NK-92 treated with Interleukin-12 subunit alpha and Interleukin-12 subunit beta, amount 100 ng/mL, for 24 hours (cell line): ENCODE results near the gene GSTM3.
"Not testable (repeated sequence)": the region's sequence is repeated elsewhere in the genome, so short reads cannot be mapped to it uniquely, and the experiment has no call there.

ENCODE experiments used
- DNase-seq: peaks from one replicate; lab custom pipeline; 2025; lab: John Stamatoyannopoulos, UW

The GSTM3 gene

DNA sequence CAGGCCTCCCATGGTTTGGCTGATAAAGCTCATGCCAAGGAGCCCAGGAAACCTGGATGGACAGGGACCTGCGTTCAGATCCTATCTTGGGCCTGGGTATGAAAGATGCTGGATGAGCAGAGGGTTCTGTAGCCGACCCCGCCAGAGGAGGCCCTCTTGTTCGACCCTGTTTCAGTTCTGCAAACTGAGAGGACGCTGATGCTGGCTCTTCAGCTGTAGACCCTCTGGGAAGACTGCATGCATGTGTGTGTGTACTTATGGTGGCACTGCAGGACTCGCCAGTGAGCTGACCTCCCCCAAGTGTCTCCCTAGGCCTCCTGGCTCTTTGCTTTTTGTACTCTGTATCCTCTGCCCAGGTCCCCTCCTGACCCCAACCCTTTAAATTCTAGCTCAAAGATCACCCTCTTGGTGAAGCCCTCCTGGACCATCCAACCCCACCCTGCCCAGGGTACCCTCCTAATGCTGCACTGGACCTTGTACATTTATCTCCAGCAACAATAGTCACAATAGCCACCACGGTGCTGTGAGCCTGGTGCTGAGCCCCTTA is 21.3 kb upstream of the GSTM3 start:
- DNase-seq, result no peak

DNA sequence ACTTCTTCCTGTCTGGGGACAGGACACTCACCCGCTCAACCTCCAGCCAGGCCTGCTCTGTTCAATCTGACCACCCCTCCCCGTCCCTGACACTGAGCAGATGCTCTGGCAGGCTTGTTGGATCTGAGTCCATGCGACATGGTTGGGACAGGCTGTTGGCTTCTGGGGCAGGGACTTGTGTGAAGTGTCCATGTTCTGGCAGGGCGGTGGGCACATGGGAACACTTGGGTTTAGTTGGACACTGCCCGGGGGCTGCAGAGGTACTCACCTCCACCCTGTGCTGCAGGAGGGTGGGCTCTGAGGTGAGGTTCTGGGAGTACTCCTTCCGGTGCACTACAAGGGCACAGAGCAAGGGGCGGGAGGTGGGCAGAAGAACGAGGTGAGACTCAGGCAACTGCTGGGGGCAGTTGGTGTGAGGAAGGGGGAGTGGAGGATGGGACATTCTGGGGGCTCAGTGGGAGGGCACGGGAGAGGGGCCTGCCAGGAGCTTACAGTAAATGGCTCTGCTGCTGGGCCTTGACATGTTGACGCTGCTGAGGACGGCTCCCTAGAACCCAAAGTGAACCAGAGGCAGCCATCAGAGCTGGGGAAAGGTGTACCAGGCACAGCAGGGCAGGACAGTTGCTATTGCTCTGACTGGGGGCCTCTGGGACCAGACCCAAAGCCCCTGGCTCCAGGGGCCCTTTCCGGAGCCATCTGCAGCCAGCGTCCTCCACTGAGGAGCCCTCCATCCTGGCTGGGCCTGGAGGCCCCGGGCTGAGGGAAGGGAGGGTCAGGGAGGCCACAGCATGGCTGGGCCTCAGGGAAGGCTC is 20.6 kb upstream of the GSTM3 start:
- no peak for DNase-seq

DNA sequence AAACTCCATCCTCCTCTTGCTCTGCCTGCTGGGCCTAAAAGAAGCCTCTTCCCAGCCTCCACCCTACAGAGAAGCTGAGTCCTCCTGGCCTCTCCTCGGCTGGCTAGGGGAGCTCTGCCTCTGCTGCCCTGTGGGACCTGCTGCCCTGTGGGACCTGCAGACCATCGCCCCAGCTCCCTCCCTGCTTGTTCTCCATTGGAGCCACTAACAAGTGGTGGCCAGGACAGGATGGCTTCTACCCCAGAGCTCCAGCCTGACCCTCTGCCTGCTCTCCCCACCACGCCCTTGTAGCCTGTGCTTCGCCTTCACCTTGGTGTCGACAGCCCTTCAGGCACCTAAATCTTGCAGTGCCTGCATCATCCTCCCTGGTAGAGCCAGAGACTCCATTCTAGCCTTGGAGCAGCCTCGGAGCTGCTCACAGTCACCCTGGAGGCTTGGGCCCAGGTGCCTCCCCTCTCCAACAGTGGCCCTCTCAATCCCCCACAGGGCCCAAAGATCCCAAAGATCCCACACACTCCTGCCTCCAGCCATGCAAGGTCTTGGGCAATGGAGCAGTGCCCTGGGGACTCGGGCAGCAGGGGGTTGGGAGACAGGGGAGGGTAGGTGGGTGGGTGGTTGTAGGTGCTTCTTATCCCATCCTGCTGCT is 19.9 kb upstream of the GSTM3 start:
- no peak for DNase-seq

DNA sequence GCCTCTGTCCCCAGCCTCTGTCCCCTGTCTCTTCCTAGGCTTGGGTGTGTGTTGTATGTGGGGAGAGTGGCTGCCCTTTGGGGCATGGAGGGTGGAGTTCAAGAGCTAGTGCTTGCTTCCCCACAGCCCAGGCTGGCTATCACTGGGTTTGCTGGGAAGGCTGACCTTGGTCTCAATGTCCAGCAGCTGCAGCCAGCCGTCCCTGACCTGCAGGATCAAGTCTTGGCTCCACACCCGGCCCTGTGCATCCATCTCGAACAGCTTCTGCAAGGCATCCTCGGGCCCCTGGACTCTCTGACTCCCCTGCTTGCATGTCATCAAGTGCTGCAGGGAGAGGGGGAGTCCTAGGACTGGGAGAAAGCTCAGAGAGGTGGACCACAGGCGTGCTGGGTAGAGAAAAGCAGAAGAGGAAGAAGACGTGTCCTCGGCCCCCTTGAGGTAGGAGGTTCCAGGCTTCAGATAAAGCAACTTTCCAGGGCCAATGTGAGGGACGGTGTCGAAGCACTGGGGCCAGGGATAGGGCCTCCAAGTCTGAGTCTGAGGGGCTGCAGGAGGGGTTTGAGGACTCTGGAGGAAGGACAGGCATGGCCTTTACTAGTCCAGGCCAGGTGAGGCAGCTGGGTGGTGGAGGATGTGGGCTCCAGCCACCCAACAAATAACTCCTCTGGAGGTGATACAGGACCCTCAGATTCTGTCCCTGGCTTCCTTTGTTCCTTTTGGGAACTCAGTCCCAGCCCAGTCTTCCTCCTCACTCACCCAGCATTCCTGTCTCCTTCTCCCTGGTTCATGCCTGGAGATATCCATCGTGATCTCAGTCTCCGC is 18.9 kb upstream of the GSTM3 start:
- no peak for DNase-seq

DNA sequence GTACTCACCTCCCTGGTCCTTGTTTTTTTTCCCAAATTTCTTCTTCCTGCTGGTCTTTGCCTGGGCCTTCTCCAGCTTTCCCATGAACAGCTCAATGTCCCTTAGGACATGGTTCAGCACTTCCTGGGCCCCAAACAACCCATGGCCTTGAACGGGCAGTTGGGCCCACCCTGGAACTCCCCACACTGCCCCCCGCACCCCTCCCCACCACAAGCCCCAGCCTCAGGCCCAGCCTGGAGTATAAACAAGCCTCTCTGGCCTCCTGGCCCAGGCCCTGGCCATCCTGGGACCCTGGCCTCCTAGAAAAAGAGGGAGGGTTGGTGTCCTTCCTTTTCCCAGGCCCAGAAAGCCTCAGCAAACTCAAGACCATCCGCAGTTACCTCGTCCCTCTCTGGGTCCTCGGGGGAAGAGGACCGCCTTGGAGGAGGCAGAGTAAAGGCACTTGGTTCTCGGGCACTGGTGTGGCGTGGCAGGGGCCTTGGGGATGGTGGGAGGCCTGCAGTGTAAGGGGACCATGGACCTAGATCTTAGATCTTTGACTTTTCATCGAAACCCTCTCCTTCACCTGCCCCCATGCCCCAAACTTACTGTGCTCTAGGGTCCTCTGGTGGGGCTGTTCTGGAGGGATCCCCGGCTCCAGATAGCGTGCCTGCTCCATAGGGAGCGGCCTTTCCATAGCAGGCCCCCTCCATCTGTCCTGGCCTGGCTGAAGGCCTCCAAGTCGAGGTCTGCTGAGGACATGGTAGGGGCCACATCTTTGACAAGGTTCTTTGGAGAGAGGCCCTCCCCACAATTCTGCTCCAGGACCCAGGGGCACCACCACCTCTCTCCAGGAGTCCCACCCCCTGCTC is 17.3 kb upstream of the GSTM3 start:
- DNase-seq, result no peak

DNA sequence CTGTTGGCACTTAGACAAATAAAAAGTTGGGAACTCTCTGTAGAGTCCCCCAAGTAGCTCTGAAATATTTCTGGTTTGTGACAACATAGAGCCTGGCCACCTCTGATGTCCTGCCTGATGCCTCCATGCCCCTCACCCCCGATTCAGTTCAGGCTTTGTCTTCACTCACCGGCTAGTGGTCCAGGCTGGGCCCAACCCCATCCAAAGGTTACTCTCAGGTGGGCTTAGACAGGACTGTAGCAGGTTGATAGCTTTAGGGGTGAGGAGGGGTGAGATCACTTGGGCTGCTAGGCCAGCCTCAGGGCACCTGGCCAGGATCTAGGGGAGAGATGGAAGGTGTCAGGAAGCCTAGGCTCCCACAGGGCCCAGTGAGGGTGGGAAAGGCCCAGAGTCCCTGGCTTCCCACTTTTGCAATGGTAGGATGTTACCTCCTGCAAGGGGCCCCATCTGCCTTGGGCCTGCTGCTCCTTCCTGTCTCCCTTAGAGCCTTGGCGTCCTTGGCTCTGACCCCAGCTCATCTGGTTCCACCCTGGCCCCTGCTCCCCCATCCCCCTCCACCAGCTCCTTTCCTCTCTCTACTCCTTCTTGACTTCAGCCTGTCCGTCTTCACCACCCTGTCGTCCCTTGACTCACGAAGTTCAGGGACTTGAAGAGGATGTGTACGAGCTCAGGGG is 16.1 kb upstream of the GSTM3 start:
- DNase-seq, result no peak

DNA sequence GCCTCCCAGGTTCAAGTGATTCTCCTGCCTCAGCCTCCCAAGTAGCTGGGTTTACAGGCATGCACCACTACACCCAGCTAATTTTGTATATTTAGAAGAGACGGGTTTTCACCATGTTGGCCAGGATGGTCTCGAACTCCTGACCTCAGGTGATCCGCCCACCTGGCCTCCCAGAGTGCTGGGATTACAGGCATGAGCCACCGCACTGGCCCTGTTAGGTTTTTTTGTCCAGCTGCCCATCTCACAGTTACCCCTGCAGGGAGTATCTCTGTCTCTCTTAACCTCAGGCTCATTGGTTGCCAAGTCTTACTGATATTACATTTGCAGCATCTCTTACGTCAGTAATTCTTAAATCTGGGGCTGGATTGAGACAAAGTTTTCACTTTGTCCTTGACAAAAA is 15.5 kb upstream of the GSTM3 start:
- DNase-seq, result not testable (repeated sequence)

DNA sequence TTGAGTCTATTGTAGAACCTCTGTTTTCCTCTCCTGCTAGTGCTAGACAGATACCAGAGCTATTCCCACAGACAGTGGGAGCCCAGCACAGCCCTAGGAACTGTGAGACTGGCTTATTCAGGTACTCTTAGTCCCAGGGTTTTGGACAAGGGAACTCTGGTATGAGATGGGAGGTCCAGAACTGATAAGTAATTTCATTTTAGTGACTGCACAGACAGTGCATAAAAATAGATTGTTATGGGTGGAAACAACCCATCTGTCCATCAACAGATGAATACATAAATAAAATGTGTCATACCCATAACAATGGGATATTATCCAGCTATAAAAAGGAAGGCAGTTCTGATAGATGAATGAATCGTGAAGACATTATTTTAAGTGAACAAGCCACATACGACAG is 13.9 kb upstream of the GSTM3 start:
- DNase-seq, result no peak

DNA sequence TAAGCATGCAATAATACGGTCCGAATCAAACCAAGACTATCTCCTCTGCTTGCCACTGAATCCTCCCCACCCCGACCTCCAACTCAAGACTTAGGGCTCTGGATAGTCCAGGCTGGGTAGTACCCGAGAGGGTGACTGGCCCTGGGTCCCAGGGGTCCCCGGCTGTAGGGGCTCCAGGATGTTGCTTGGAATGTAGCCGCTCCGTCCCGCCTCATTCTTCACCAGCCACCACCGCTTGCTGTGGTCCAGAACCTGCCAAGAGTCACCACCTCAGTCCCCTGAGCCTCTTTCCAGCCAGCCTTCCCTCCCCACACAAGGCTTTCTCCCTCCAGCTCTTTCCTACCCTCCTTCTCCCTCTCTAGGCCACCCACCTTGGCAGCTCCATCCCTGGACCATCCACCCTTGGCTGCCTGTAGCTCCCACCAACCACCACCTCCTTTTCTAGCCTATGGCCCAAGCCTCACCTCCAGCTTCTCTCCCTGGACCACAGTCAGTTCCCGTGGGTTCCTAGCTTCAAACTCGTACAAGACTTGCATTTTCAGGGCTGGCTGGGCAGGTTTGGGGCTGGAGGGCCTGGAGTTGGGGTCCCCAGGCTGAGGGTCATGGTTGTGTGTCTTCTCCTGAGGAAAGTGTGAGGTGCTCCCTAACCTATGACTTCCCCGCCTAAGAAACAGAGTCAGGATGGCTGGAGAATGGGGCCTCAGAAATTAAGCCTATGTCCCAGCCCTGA is 10.9 kb upstream of the GSTM3 start:
- DNase-seq, result no peak

DNA sequence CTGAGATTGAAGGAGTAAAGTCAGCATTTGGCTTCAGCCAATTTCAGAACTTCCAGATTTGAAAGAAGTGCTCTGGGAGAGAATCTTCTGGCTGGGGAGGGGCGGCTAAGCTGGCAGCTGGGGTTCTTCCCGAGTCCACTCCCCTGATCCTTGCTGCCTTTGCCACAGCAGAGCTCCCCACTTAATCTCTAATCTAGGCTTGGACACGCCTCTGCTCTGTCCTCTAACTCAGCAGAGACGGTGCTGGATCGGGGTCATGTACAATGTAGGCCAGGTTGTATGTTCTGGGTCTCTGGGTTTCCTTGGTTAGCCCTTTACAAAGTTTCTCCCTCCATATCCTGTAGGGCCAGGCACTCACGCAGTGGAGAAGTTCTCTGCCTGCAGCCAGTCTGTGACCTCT is 10.1 kb upstream of the GSTM3 start:
- no peak for DNase-seq

DNA sequence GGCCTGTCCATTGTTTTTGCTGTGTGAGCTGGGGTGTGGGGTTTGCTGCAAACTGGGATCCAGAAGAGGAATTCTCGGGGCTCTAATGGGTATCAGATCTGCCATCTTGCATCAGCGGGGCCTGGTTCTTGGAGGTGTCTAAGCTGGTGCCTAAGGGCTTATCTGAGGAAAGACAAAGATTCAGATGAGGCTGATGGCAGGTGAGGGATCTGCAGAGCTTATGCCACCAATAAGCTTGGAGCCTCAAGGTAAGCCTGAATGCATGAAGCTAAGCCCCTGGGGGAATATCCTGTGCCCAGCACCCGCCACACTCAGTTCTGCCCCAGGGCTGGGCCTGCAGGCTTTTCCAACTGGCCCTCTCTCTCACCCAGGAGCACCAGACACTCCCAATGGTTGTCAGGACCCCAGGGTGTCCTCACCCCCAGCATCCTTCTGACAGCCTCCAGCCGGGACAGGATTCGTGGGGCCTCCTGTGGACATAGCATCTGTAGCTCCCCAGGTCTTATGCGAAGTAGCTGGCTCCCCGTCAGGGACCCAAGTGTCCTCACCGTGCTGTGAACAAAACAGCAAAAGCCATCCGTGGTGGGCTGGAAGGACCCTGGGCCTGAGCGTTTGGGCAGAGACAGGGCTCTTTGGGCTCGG is 9.5 kb upstream of the GSTM3 start:
- no peak for DNase-seq

DNA sequence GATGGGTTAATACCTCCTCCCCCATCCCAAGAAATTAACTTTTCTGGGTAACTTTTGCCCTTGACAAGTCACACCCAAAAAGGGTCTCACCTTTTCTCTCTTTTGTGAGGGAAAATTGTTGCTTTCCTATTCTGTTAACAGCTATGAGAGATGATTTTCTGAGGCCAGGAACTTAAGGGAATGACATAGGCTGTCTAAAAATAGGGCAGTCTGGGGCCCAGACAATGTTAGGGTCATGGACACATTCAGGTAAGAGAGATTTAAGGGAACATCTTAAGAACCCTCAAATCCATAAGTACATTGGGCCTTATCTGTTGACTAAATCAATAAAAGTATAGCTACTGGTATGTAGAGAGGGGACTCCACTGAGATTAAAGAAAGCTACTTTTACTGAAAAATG is 8.4 kb upstream of the GSTM3 start:
- DNase-seq, result no peak

DNA sequence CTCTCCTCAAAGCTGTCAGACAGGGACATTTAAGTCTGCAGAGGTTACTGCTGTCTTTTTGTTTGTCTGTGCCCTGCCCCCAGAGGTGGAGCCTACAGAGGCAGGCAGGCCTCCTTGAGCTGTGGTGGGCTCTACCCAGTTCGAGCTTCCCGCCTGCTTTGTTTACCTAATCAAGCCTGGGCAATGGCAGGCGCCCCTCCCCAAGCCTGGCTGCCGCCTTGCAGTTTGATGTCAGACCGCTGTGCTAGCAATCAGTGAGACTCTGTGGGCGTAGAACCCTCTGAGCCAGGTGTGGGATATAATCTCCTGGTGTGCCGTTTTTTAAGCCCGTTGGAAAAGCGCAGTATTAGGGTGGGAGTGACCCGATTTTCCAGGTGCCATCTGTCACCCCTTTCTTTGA is 7.5 kb upstream of the GSTM3 start:
- DNase-seq, result not testable (repeated sequence)

DNA sequence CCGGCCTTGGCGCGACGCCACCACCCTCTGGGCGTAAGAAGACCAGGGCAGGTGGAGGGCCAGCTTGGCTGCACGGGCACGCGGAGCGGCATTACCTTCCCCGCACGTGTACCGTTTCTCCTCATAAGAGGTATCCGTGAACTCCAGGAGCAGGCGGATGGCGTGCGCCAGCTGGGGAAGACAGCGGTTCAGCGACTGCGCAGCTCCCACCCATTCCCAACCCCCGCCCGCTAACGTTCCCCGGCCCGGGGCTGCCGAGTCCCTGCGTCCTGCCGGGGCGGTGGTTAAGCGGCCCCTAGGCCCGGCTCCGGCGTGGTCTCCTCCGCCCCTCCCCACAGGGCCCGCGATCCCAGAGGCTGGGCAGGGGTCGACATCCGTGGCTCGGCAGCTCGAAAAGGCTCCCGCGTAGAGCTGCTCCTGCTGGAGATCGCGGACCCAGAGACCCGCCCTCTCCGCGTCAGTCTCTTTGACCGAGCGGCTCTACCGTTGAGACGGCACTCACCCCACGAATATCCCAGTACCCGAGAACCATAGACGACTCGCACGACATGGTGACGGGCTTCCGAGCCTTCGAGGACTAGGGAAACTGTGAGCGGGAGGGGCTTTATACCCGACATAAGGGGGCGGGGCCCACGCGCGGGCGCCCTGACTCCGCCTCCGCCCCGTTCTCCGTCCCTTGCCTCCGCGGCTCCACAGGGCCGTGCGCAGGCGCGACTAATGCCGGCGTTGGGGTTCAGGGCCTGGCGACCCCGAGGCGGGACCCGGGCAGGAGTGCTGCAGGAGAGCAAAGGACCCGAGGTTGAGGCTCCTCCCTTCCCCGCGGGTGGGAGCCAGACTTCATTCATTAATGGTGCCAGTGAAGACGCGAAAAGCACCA is 862 bp downstream of the GSTM3 start:
- no peak for DNase-seq

DNA sequence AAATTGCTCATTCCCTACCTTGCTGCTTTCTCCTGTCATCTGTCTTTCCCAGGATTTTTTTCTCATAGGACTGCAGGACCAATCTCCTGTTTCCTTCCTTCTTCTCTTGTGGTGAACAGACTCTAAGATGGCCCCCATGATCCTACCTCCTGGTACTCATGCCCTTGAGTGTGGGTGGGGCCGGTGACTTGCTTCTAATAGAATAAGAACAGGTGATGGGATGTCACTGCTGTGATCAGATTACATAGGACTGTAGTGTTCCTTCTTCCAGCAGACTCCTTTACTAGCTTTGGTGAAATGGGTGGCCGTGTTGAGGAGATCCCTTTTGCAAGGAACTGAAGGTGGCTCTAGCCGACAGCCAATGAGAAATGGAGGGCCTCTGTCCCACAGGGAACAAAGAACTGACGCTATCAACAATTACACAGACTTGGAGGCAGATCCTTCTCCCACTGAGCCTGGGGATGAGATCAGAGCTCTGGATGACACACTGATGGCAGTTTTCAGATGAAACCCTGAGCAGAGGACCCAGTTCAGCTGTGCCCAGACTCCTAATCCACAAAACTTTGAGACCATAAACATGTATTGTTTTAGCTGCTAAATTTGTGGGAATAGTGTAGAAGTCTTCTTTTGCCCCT is 7.5 kb downstream of the GSTM3 start:
- no peak for DNase-seq

DNA sequence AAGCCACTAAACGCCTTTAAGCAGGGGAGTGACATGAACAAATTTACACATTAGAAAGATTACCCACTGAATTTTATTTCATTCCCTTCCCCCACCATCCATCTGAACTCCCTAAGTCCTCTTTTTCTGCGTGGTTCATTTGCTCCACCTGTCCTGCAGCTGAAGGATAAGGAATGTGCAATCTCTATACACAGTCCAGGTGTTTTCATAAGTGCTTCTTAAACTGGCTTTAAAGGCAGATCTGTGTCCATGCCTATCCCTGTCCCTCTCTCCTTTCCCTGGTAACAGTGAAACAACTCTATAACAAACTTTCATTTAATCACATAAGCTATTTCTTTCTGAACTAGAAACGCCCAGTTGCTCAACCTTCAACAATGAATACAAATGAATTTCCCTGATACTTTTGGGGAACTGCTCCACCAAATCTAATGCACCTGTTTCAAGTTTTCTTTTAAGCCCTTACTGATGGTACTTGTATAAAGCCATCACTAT is 8.4 kb downstream of the GSTM3 start:
- no peak for DNase-seq

DNA sequence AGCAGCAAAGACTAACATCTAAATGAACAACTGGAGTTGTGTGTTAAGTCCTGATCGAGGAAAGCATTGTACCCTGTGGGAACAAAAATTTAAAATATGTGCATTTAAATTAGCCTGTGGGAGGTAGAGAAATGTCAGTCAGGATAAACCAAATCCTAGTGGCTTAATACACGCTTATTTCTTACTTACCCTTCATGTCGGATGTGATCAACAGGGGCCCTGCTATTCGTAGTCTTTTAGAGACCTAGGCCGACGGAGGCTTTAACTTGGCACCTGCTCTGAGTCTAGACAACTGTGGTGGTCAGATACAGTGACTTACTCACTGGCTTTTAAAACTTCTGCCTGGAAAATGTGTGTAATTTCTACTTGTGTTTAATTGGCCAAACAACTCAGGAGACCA is 10.2 kb downstream of the GSTM3 start:
- DNase-seq, result no peak

DNA sequence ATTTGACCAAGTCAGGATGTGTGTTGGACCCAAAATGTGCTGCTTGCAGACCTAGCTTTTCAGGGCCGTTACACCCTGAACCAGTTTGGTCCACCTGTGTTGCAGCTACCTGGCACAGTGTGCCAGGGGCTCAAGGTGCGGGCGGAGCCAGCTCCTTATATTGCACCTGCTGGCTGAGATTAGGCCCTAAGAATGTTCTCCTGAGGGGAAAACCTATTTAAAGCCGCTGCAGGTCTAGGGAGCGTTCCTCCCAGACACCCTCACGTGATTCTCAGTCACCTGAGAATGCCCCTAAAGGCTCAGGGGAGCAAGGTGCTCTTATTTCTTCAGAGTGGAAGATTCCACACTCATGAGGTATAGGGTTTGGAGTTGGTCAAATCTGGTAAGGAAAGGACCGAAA is 12.0 kb downstream of the GSTM3 start:
- no peak for DNase-seq
